ENCODE data around the gene VPS37C. TPM values are rescaled to one million over a fixed set of nuclear protein-coding genes. Genes with fewer than 3 reads are reported as not detected.

The VPS37C gene
- total RNA-seq, 1 experiment from 2014 or later: 24.0 TPM

GRCh38 chr11:61129639-61130523 is 31.3 kb downstream of the VPS37C start:
- TF ChIP-seq SIN3A (IDR thresholded peaks at IDR 0.05; ENCODE audit: borderline replicate concordance, insufficient read depth, low read depth, low read length) (no peak), TCF7L2 (IDR thresholded peaks at IDR 0.05; ENCODE audit: low read depth, low read length) (no peak), REST (IDR thresholded peaks at IDR 0.05; ENCODE audit: insufficient read depth in 1 of 2, low read depth in 2 of 2, low read length in 1 of 2) (no peak), CTCF (IDR thresholded peaks at IDR 0.05) (peak; percentile 100)
- CTCF ChIA-PET: no interaction called here
- Histone ChIP-seq H3K27me3 (ENCODE audit: control insufficient read depth, insufficient read depth, low read length) (no peaks in the 10 kb centered on the region), H3K9me3 (ENCODE audit: control insufficient read depth, insufficient read depth, low read depth, low read length) (no peaks in the 10 kb centered on the region), H3K27ac (ENCODE audit: low read length) (peak overlapping the region; percentile 70), H3K4me1 (ENCODE audit: control insufficient read depth, insufficient read depth, low read length) (peaks cover 8% of the 10 kb centered on the region), H3K36me3 (ENCODE audit: control insufficient read depth, insufficient read depth, low read length) (no peaks in the 10 kb centered on the region), H3K4me3 (ENCODE audit: low read depth in 2 of 2, low read length in 2 of 2) (peak overlapping the region in 1 of 2 experiments; percentile 27; a peak in 1 of 4 replicates)
- intact Hi-C loops (cut with micrococcal nuclease; ENCODE audit: unreplicated experiment) (loop anchor here (5.0 kb wide), 1 partner anchor 57 kb away; no protein-coding TSS in a partner anchor), in situ Hi-C loops (cut with HindIII; ENCODE audit: low pct_unique_long_range_greater_than_20kb, low sequenced_read_pairs) (no loop called here)
- DNase-seq (ENCODE audit: low read depth, low spot score) (peak; percentile 83), ATAC-seq (peak; percentile 96)
- BruUV-seq (replicated peaks): no TSS peak
- POLR2A ChIA-PET: no interaction called here

GRCh38 chr11:61128947-61129638 is 32.1 kb downstream of the VPS37C start:
- H3K4me1 ChIP-seq (ENCODE audit: control insufficient read depth, insufficient read depth, low read length): peaks cover 8% of the 10 kb centered on the region
- CTCF ChIA-PET: no interaction called here
- ATAC-seq (no peak), DNase-seq (ENCODE audit: low read depth, low spot score) (no peak)
- in situ Hi-C loops (cut with HindIII; ENCODE audit: low pct_unique_long_range_greater_than_20kb, low sequenced_read_pairs) (no loop called here), intact Hi-C loops (cut with micrococcal nuclease; ENCODE audit: unreplicated experiment) (no loop called here)
- no peak overlapping the region for H3K27ac ChIP-seq (ENCODE audit: low read length)
- POLR2A ChIA-PET: no interaction called here
- H3K9me3 ChIP-seq (ENCODE audit: control insufficient read depth, insufficient read depth, low read depth, low read length): no peaks in the 10 kb centered on the region
- BruUV-seq (replicated peaks): no TSS peak
- no peak overlapping the region for H3K4me3 ChIP-seq (ENCODE audit: low read depth in 2 of 2, low read length in 2 of 2)
- H3K36me3 ChIP-seq (ENCODE audit: control insufficient read depth, insufficient read depth, low read length): no peaks in the 10 kb centered on the region
- no peak for TF ChIP-seq CTCF (IDR thresholded peaks at IDR 0.05)
- TF ChIP-seq POLR2AphosphoS5 (IDR thresholded peaks at IDR 0.05; ENCODE audit: low read depth, low read length): no peak
- no peak for TF ChIP-seq TCF7L2 (IDR thresholded peaks at IDR 0.05; ENCODE audit: low read depth, low read length)
- H3K27me3 ChIP-seq (ENCODE audit: control insufficient read depth, insufficient read depth, low read length): no peaks in the 10 kb centered on the region
